HG02973 (cell line): ENCODE results near the gene CCDC102A.
A peak's percentile ranks its signal among the peaks of the same experiment; 100 is the strongest.
"Not testable (repeated sequence)": the region's sequence is repeated elsewhere in the genome, so short reads cannot be mapped to it uniquely, and the experiment has no call there.

Experiments
- ATAC-seq: cut with Tn5 transposase; IDR thresholded peaks from one replicate; pipeline ENCODE4 v1.9.1; 2021; ENCODE audit warnings: moderate library complexity; ENCODE audit not compliant: unreplicated experiment

The CCDC102A gene

GRCh38 chr16:57536306-57537193 lies at the start of gene CCDC102A:
Gene CCDC102A, minus strand, starts transcription at chr16:57536571. Its CDS starts 7,394 bp downstream, at chr16:57529177.
- peak; percentile 14 for ATAC-seq

GRCh38 chr16:57585051-57585687 lies 48.8 kb upstream of the CCDC102A start:
- ATAC-seq, result no peak

DNA sequence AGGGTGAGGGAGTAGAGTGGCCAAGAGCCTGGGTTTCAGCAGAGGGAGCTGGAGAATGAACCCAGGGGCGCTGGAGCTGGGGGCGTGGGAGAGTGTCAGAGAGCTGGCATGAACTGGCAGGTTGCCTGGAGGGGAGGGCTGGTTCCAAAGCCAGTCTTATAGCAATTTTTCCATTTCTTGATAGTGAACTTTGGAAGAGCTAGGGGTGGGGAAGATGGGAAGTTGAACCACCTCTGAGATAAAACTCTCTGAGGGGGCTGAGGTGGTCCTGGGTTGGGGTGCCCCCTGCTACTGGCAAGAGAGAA lies 42.9 kb upstream of the CCDC102A start:
- ATAC-seq, result no peak

GRCh38 chr16:57578521-57579360 lies 42.4 kb upstream of the CCDC102A start:
- no peak for ATAC-seq

GRCh38 chr16:57577691-57578224 lies 41.4 kb upstream of the CCDC102A start:
- ATAC-seq, result no peak

- ATAC-seq, result no peak
These were observed 40.8 kb upstream of the CCDC102A start for GRCh38 chr16:57577214-57577613.

- ATAC-seq, result peak; percentile 64
These were observed 40.1 kb upstream of the CCDC102A start for GRCh38 chr16:57576429-57576870.

- no peak for ATAC-seq
These were observed 39.3 kb upstream of the CCDC102A start for GRCh38 chr16:57575468-57576277.

DNA sequence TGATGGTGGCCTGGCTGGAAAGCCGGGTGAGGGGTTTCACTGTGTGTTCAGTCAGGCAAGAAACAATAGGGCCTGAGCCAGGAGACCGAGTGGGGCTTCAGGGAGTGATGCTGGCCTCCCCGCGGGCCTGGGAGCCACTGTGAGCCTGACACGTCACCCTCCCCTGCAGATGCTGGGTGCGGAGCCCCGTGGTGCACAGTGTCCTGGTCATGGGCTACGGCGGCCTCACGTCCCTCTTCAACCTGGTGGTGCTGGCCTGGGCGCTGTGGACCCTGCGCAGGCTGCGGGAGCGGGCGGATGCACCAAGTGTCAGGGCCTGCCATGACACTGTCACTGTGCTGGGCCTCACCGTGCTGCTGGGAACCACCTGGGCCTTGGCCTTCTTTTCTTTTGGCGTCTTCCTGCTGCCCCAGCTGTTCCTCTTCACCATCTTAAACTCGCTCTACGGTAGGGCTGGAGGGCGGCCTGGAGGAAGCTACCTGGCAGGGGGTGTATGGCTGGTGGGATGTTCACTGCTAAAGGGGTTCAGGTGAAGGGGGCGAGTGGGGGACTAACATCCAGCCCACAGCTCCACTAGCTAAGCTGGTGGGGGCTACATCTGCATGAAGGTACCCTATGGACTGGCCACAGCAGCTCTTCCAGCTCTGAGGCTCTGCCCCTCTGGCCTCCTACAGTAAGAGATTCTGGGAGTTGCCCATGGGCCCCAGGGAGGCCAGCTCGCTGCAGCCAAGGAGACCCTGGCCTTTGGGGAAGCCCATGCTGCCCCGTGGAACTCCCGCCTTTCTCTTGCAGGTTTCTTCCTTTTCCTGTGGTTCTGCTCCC lies 38.5 kb upstream of the CCDC102A start:
- no peak for ATAC-seq

DNA sequence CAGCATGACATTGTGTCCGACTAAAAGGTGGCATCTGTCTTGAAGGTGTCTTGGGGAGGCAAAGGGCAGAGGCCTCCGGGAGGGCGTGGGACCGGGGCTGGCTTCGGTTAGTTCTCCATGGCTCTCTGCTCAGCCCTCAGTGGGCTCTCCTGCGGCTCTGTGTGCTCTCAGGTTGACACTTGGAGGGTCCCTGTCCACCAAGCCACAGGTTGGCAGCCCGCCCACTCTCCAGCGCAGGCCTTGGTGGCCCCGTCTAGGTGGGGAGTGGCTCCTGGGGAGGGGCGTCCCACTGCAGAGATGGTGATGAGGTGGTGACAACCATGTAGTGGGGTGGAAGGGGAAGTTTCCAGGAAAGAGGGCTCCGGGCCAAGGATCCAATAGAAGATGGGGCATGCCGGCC lies 37.7 kb upstream of the CCDC102A start:
- ATAC-seq, result no peak

DNA sequence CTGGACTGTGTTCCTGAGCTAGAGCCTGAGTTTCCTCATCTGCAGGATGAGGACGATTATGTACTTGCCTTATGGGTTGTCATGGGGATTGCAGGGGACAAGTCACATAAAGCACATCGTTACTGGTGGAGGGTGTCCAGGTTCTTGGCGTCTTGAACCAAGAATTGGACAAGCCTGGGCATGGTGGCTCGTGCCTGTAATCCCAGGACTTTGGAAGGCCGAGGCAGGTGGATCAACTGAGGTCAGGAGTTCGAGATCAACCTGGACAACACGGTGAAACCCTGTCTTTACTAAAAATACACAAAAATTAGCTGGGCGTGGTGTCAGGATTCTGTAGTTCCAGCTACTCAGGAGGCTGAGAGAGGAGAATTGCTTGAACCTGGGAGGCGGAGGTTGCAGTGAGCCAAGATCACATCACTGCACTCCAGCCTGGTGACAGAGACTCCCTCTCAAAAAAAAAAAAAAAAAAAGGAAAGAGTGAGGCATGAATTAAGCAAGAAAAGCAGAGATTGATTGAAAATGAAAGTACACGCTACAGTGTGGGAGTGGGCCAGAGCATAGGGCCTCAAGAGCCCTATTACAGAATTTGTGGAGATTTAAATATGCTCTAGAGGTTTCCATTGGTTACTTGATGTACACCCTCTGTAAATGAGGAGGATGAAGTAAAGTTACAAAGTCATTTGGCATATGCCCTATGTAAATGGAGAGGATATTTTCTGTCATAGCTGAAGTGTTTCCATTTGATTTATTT lies 36.8 kb upstream of the CCDC102A start:
- ATAC-seq, result no peak

- no peak for ATAC-seq
These were observed 34.7 kb upstream of the CCDC102A start for GRCh38 chr16:57571098-57571497.

- no peak for ATAC-seq
These were observed 34.1 kb upstream of the CCDC102A start for GRCh38 chr16:57570301-57571070.

DNA sequence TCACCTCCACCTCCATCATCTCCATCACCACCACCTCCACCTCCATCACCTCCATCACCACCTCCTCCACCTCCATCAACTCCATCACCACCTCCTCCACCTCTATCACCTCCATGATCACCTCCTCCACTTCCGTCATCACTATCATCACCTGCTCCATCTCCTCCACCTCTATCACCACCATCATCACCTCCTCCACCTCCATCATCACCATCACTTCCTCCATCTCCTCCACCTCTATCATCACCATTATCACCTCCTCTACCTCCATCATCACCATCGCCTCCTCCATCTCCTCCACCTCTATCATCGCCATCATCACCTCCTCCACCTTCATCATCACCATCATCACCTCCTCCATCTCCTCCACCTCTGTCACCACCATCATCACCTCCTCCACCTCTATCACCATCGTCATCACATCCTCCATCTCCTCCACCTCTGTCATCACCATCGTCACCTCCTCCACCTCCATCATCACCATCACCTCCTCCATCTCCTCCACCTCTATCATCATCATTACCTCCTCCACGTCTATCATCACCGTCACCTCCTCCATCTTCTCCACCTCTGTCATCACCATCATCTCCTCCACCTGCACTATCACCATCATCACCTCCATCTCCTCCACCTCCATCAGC lies 33.1 kb upstream of the CCDC102A start:
- no peak for ATAC-seq

GRCh38 chr16:57568772-57569171 lies 32.4 kb upstream of the CCDC102A start:
- ATAC-seq, result not testable (repeated sequence)

GRCh38 chr16:57568173-57568678 lies 31.9 kb upstream of the CCDC102A start:
- ATAC-seq, result no peak

- ATAC-seq, result no peak
These were observed 31.3 kb upstream of the CCDC102A start for GRCh38 chr16:57567691-57568090.
